ENCODE results near the gene PCDHB11. TPM values are rescaled to one million over a fixed set of nuclear protein-coding genes. Genes with fewer than 3 reads are reported as not detected.
"Not testable (repeated sequence)": the region's sequence is repeated elsewhere in the genome, so short reads cannot be mapped to it uniquely, and the experiment has no call there.

PCDHB11 gene
- total and polyA plus RNA-seq, 10 donors: 0.07 to 3.4 (median 0.93) TPM

GRCh38 chr5:141223112-141223783, 23.8 kb downstream of the PCDHB11 start, which contains the start of gene PCDHB14:
Gene PCDHB14, plus strand, starts transcription at chr5:141223343. Its CDS starts 163 bp downstream, at chr5:141223506.
- DNase-seq: no peak
- Histone ChIP-seq H3K9me3 (peaks cover 4 to 98% (median 91%) of the 10 kb centered on the region in 8 donors), H3K27me3 (replicated peaks in 1 of 7) (peaks cover 0 to 61% (median 0%) of the 10 kb centered on the region in 7 donors), H3K4me1 (peaks cover 0 to 5% (median 0%) of the 10 kb centered on the region in 6 donors), H3K27ac (no peak within 1 kb of the TSS), H3K4me3 (peak within 1 kb of the TSS in 1 of 8 donors; percentile 21), H3K36me3 (peaks cover 0 to 7% (median 0%) of the 10 kb centered on the region in 6 donors)
- peak in 1 of 11 experiments; percentile 11 for TF ChIP-seq CTCF (IDR thresholded peaks at IDR 0.05 in 8 of 11, conservative IDR thresholded peaks at IDR 0.05 in 3 of 11)
- TF ChIP-seq POLR2AphosphoS5 (IDR thresholded peaks at IDR 0.05): no peak
- TF ChIP-seq POLR2A (IDR thresholded peaks at IDR 0.05): no peak
- intact Hi-C loops (cut with DNase I; ENCODE audit: low total_unique reads): no loop called here
- WGBS, 5 donors: 22 to 34% (median 29%) methylated on average over 15 of the region's 15 CpGs

- H3K27me3 ChIP-seq (replicated peaks in 1 of 7): peaks cover 0 to 56% (median 0%) of the 10 kb centered on the region in 7 donors
- DNase-seq; H3K4me3 ChIP-seq; H3K27ac ChIP-seq; H3K36me3 ChIP-seq; H3K4me1 ChIP-seq; intact Hi-C loops (cut with DNase I; ENCODE audit: low total_unique reads): not testable (repeated sequence)
- peaks cover 4 to 93% (median 86%) of the 10 kb centered on the region in 8 donors for H3K9me3 ChIP-seq
- WGBS, 5 donors: 17 to 50% (median 30%) methylated on average over 28 to 35 of the region's 40 CpGs
Observed at GRCh38 chr5:141224844-141225243, 25.4 kb downstream of the PCDHB11 start.

GRCh38 chr5:141225421-141225820, 26.0 kb downstream of the PCDHB11 start:
- intact Hi-C loops (cut with DNase I; ENCODE audit: low total_unique reads); H3K27ac ChIP-seq; H3K4me3 ChIP-seq; H3K4me1 ChIP-seq; DNase-seq; H3K36me3 ChIP-seq: not testable (repeated sequence)
- peaks cover 0 to 55% (median 0%) of the 10 kb centered on the region in 7 donors for H3K27me3 ChIP-seq (replicated peaks in 1 of 7)
- WGBS, 5 donors: 31 to 44% (median 42%) methylated on average over 14 to 30 of the region's 30 CpGs
- H3K9me3 ChIP-seq: peaks cover 4 to 92% (median 85%) of the 10 kb centered on the region in 8 donors

GRCh38 chr5:141234109-141234667, 34.8 kb downstream of the PCDHB11 start:
- Histone ChIP-seq H3K36me3 (peaks cover 0 to 4% (median 0%) of the 10 kb centered on the region in 6 donors), H3K9me3 (peaks cover 8 to 96% (median 93%) of the 10 kb centered on the region in 8 donors), H3K27ac (no peak overlapping the region), H3K4me1 (no peaks in the 10 kb centered on the region), H3K4me3 (peak overlapping the region in 2 of 8 donors; percentile 6 to 25), H3K27me3 (replicated peaks in 1 of 7) (peaks cover 0 to 48% (median 6%) of the 10 kb centered on the region in 7 donors)
- 8 to 14% (median 10%) methylated on average over 15 of the region's 15 CpGs for WGBS, 5 donors
- DNase-seq: no peak
- TF ChIP-seq POLR2AphosphoS5 (IDR thresholded peaks at IDR 0.05): no peak
- TF ChIP-seq CTCF (IDR thresholded peaks at IDR 0.05 in 8 of 11, conservative IDR thresholded peaks at IDR 0.05 in 3 of 11): no peak
- TF ChIP-seq POLR2A (IDR thresholded peaks at IDR 0.05): no peak
- intact Hi-C loops (cut with DNase I; ENCODE audit: low total_unique reads): no loop called here

GRCh38 chr5:141235922-141236321, 36.5 kb downstream of the PCDHB11 start:
- H3K9me3 ChIP-seq: peaks cover 9 to 100% (median 99%) of the 10 kb centered on the region in 8 donors
- 30 to 49% (median 37%) methylated on average over 15 to 40 of the region's 40 CpGs for WGBS, 5 donors

More at GRCh38 chr5:141235922-141236321, 36.5 kb downstream of the PCDHB11 start:
- H3K4me1 ChIP-seq; DNase-seq; intact Hi-C loops (cut with DNase I; ENCODE audit: low total_unique reads); H3K36me3 ChIP-seq; H3K27ac ChIP-seq: not testable (repeated sequence)
- Histone ChIP-seq H3K27me3 (replicated peaks in 1 of 7) (peaks cover 0 to 65% (median 6%) of the 10 kb centered on the region in 7 donors), H3K4me3 (peak overlapping the region in 1 of 8 donors; percentile 9)

All from spleen (tissue), 11 donors.